ENCODE measurements around the gene GABRR3.

GRCh38 chr3:97952872-97953271 is 82.2 kb downstream of the GABRR3 start:
- TF ChIP-seq USF2 (IDR thresholded peaks at IDR 0.05; ENCODE audit: borderline replicate concordance, low read depth, low read length) (no peak), SMC3 (IDR thresholded peaks at IDR 0.05; ENCODE audit: low read depth, low read length) (no peak), CTCF (IDR thresholded peaks at IDR 0.05) (no peak), ZBTB33 (IDR thresholded peaks at IDR 0.05; ENCODE audit: borderline replicate concordance, low read depth) (no peak), TAF1 (IDR thresholded peaks at IDR 0.05; ENCODE audit: borderline replicate concordance, low read depth, low read length) (no peak), POLR2AphosphoS5 (IDR thresholded peaks at IDR 0.05; ENCODE audit: low read depth, low read length) (no peak), YY1 (IDR thresholded peaks at IDR 0.05; ENCODE audit: low read depth) (no peak), MXI1 (IDR thresholded peaks at IDR 0.05; ENCODE audit: low read depth, low read length) (no peak), FOXM1 (IDR thresholded peaks at IDR 0.05; ENCODE audit: low read depth) (no peak), TCF12 (IDR thresholded peaks at IDR 0.05) (no peak), CHD2 (IDR thresholded peaks at IDR 0.05; ENCODE audit: low read length, partially characterized antibody) (no peak), ELF1 (IDR thresholded peaks at IDR 0.05) (no peak), REST (IDR thresholded peaks at IDR 0.05; ENCODE audit: low read depth, low read length) (no peak), RFX5 (IDR thresholded peaks at IDR 0.05; ENCODE audit: low read length) (no peak)
